ENCODE measurements around the gene NRF1. TPM values are rescaled to one million over a fixed set of nuclear protein-coding genes. Genes with fewer than 3 reads are reported as not detected.

Gene NRF1
- total RNA-seq, 1 experiment from 2014 or later, result 13.6 TPM

- no peak for ATAC-seq
- H3K27me3 ChIP-seq (ENCODE audit: low read length), result no peaks in the 10 kb centered on the region
- ChIA-PET CTCF (no interaction called here), POLR2A (ENCODE audit: unreplicated experiment) (no interaction called here)
- no peaks in the 10 kb centered on the region for H3K9me2 ChIP-seq (replicated peaks; ENCODE audit: low read length)
- TF ChIP-seq CTCF (conservative IDR thresholded peaks at IDR 0.05; ENCODE audit: low read depth, low read length) (no peak), EZH2 (IDR thresholded peaks at IDR 0.05; ENCODE audit: low read length, unreplicated experiment) (no peak), EZH2phosphoT487 (IDR thresholded peaks at IDR 0.05; ENCODE audit: borderline replicate concordance, low read length) (no peak)
- no peak overlapping the region for H2AFZ ChIP-seq (ENCODE audit: low read length)
- no peak overlapping the region for H3K9ac ChIP-seq (ENCODE audit: low read length)
- no peaks in the 10 kb centered on the region for H3F3A ChIP-seq (ENCODE audit: low read length, unreplicated experiment)
- intact Hi-C loops (cut with micrococcal nuclease), result no loop called here
- no TSS peak for BruUV-seq (replicated peaks)
- no peaks in the 10 kb centered on the region for H4K20me1 ChIP-seq (ENCODE audit: low read length)
- no peak overlapping the region for H3K4me3 ChIP-seq (ENCODE audit: low read length)
- H3K9me3 ChIP-seq (ENCODE audit: low read length), result no peaks in the 10 kb centered on the region
- H3K4me2 ChIP-seq (ENCODE audit: low read length), result no peak overlapping the region
- no peak for DNase-seq
- no peaks in the 10 kb centered on the region for H3K4me1 ChIP-seq (ENCODE audit: insufficient read depth, low read length)
- H3K27ac ChIP-seq (ENCODE audit: low read length), result no peak overlapping the region
- no peaks in the 10 kb centered on the region for H3K79me2 ChIP-seq (ENCODE audit: low read length)
- H3K36me3 ChIP-seq (ENCODE audit: low read depth, low read length), result peaks cover 19% of the 10 kb centered on the region
These were observed 108.6 kb downstream of the NRF1 start for GRCh38 chr7:129719980-129720732.

- CTCF ChIA-PET, result no interaction called here
These were observed 109.5 kb downstream of the NRF1 start for GRCh38 chr7:129721068-129721467.

More at GRCh38 chr7:129721068-129721467, 109.5 kb downstream of the NRF1 start:
- Histone ChIP-seq H3K4me3 (ENCODE audit: low read length) (no peak overlapping the region), H3K4me1 (ENCODE audit: insufficient read depth, low read length) (no peaks in the 10 kb centered on the region), H3K9ac (ENCODE audit: low read length) (no peak overlapping the region), H3K9me3 (ENCODE audit: low read length) (no peaks in the 10 kb centered on the region), H3K27ac (ENCODE audit: low read length) (no peak overlapping the region), H2AFZ (ENCODE audit: low read length) (no peak overlapping the region), H3K79me2 (ENCODE audit: low read length) (no peaks in the 10 kb centered on the region), H3K4me2 (ENCODE audit: low read length) (no peak overlapping the region), H3K9me2 (replicated peaks; ENCODE audit: low read length) (no peaks in the 10 kb centered on the region), H3K27me3 (ENCODE audit: low read length) (no peaks in the 10 kb centered on the region), H3F3A (ENCODE audit: low read length, unreplicated experiment) (no peaks in the 10 kb centered on the region), H4K20me1 (ENCODE audit: low read length) (no peaks in the 10 kb centered on the region), H3K36me3 (ENCODE audit: low read depth, low read length) (peaks cover 19% of the 10 kb centered on the region)
- POLR2A ChIA-PET (ENCODE audit: unreplicated experiment), result no interaction called here
- intact Hi-C loops (cut with micrococcal nuclease), result no loop called here
- ATAC-seq (no peak), DNase-seq (no peak)
- TF ChIP-seq EZH2 (IDR thresholded peaks at IDR 0.05; ENCODE audit: low read length, unreplicated experiment) (no peak), CTCF (conservative IDR thresholded peaks at IDR 0.05; ENCODE audit: low read depth, low read length) (no peak), EZH2phosphoT487 (IDR thresholded peaks at IDR 0.05; ENCODE audit: borderline replicate concordance, low read length) (no peak)
- BruUV-seq (replicated peaks), result no TSS peak
